K562 (cell line): ENCODE measurements around the gene SNRNP70. TPM values are rescaled to one million over a fixed set of nuclear protein-coding genes. Genes with fewer than 3 reads are reported as not detected.
A peak's percentile ranks its signal among the peaks of the same experiment; 100 is the strongest.

Source experiments
- ASH1L ChIP-seq: fragments of 450-650 bp; IDR thresholded peaks from 2 replicates; pipeline ENCODE4 v1.6.1; 2018; ENCODE audit warnings: borderline replicate concordance, mild to moderate bottlenecking, low read depth; ENCODE audit not compliant: partially characterized antibody
- BDP1 ChIP-seq: IDR thresholded peaks from 3 replicates; pipeline ENCODE4 v1.6.1; 2011; ENCODE audit not compliant: insufficient read length, insufficient read depth
- CREB1 ChIP-seq, 2 experiments: sonication (generic) in 1 of 2; formaldehyde crosslinking in 1 of 2; IDR thresholded peaks; 2 replicates each; pipeline versions ENCODE4 v1.6.1 to v1.8.0; 2012 to 2022; ENCODE audit warnings: inconsistent platforms in 1 of 2, mild to moderate bottlenecking in 1 of 2, missing genetic modification reagents in 1 of 2, moderate library complexity in 1 of 2
- CREBBP ChIP-seq: IDR thresholded peaks from one replicate; pipeline ENCODE4 v1.6.1; 2012; ENCODE audit warnings: low read depth, mild to moderate bottlenecking, control low read depth, inconsistent platforms, low read length
- EWSR1 ChIP-seq: fragments of 450-650 bp; IDR thresholded peaks from 2 replicates; pipeline ENCODE4 v1.6.1; 2018; ENCODE audit warnings: borderline replicate concordance, mild to moderate bottlenecking, low read depth, moderate library complexity; ENCODE audit not compliant: partially characterized antibody
- PCBP1 ChIP-seq: fragments of 200-400 bp; formaldehyde crosslinking; IDR thresholded peaks from 2 replicates; pipeline ENCODE4 v1.6.1; 2018; ENCODE audit warnings: mild to moderate bottlenecking, low read depth, low read length; ENCODE audit not compliant: poor library complexity, severe bottlenecking
- PHB ChIP-seq: fragments of 250-450 bp; sonication (Bioruptor Pico); IDR thresholded peaks from 2 replicates; pipeline ENCODE4 v1.5.0; 2021
- POLR2AphosphoS5 ChIP-seq: IDR thresholded peaks from 2 replicates; pipeline ENCODE4 v1.6.1; 2011; ENCODE audit warnings: mild to moderate bottlenecking, low read depth, low read length, moderate library complexity; ENCODE audit not compliant: control insufficient read depth, insufficient read depth
- PRDM10 ChIP-seq: fragments of 450-650 bp; IDR thresholded peaks from 2 replicates; pipeline ENCODE4 v1.6.1; 2018; ENCODE audit not compliant: partially characterized antibody
- SMAD2 ChIP-seq: fragments of 150-350 bp; IDR thresholded peaks from 2 replicates; pipeline ENCODE4 v1.6.1; 2014; ENCODE audit warnings: low read depth, mild to moderate bottlenecking, low read length
- SP1 ChIP-seq: sonication (generic); formaldehyde crosslinking; IDR thresholded peaks from 2 replicates; pipeline ENCODE4 v1.8.1; 2022; ENCODE audit warnings: mild to moderate bottlenecking, missing genetic modification reagents
- STAT5A ChIP-seq: IDR thresholded peaks from 2 replicates; pipeline ENCODE4 v1.6.1; 2012; ENCODE audit warnings: low read length, inconsistent platforms, borderline replicate concordance
- STAT6 ChIP-seq: sonication (generic); formaldehyde crosslinking; IDR thresholded peaks from 2 replicates; pipeline ENCODE4 v1.8.1; 2023; ENCODE audit warnings: mild to moderate bottlenecking, missing genetic modification reagents
- ZBTB9 ChIP-seq: fragments of 450-650 bp; formaldehyde crosslinking; IDR thresholded peaks from 2 replicates; pipeline ENCODE4 v1.4.0; 2020; ENCODE audit warnings: mild to moderate bottlenecking, moderate library complexity
- ZNF324 ChIP-seq: fragments of 250-450 bp; sonication (Bioruptor Pico); IDR thresholded peaks from 2 replicates; pipeline ENCODE4 v1.4.0; 2020; ENCODE audit warnings: mild to moderate bottlenecking
- ZNF518B ChIP-seq: fragments of 250-450 bp; sonication (Bioruptor Pico); IDR thresholded peaks from 2 replicates; pipeline ENCODE4 v1.5.0; 2021; ENCODE audit warnings: mild to moderate bottlenecking, moderate library complexity
- polyA plus RNA-seq, 8 experiments: library from polyadenylated mRNA; depleted of rRNA in 4 of 8; stranded (reverse) in 5 of 8; unstranded in 3 of 8; fragments of >200 nt; fragmentation: Nextera tagmentation in 2 of 8; fragmentation: Illumina TruSeq in 1 of 8; extraction: Ambion mirVana in 2 of 8; extraction: Trizol in 1 of 8; gene quantifications; 2 replicates each; pipeline versions ENCODE4 v1.2.1 to v1.2.3, GENCODE V29; 2011 to 2014; ENCODE audit warnings: inconsistent platforms in 1 of 8, missing spikeins in 1 of 8
- total RNA-seq, 7 experiments: library from RNA; depleted of rRNA in 6 of 7; stranded (reverse); fragments of >200 nt in 6 of 7; fragmentation: Illumina TruSeq in 2 of 7; extraction: Trizol in 2 of 7; gene quantifications; 2 replicates each; pipeline versions ENCODE4 v1.2.1 to v1.2.3, GENCODE V29; 2011 to 2021; ENCODE audit warnings: low replicate concordance in 1 of 7

SNRNP70 gene
- total and polyA plus RNA-seq, 9 of the 15 experiments (the other 6 are each of a cell fraction or from before 2014, with no cell fraction given) = 2.8 to 496 (median 136) TPM

- no peak for TF ChIP-seq ZNF518B (CRISPR knock-in tag)
- TF ChIP-seq PHB (CRISPR knock-in tag) = no peak
- TF ChIP-seq POLR2AphosphoS5 = no peak
- no peak for TF ChIP-seq STAT6
- peak; percentile 10 for TF ChIP-seq PCBP1
- TF ChIP-seq ZBTB9 (CRISPR knock-in tag) = no peak
- no peak for TF ChIP-seq PRDM10
- no peak for TF ChIP-seq STAT5A
- no peak for TF ChIP-seq SMAD2
- TF ChIP-seq SP1 (CRISPR knock-in tag) = 0 out of 2 replicates have a peak, but pooled peaks have one; percentile 32
- TF ChIP-seq CREB1 (IDR thresholded peaks at IDR 0.05) = no peak
- TF ChIP-seq CREB1 (CRISPR knock-in tag; IDR thresholded peaks at IDR 0.05) = no peak
- TF ChIP-seq BDP1 = no peak
- no peak for TF ChIP-seq ZNF324
- TF ChIP-seq CREBBP = no peak
- no peak for TF ChIP-seq EWSR1
- TF ChIP-seq ASH1L = no peak
These were observed 27.5 kb upstream of the SNRNP70 start, which contains the start of gene CGB7 (continued) for GRCh38 chr19:49057636-49058234.
